ENCODE results near the gene LACRT. TPM values are rescaled to one million over a fixed set of nuclear protein-coding genes. Genes with fewer than 3 reads are reported as not detected.

LACRT gene
- total RNA-seq, 2 donors from 2014 or later: not detected

- Histone ChIP-seq H3K4me3 (no peak overlapping the region), H3K4me1 (no peaks in the 10 kb centered on the region), H3K27ac (no peak overlapping the region), H3K9ac (ENCODE audit: low read depth in 2 of 2, low read length in 2 of 2) (no peak overlapping the region), H3K27me3 (no peaks in the 10 kb centered on the region), H3K9me3 (no peaks in the 10 kb centered on the region), H3K36me3 (no peaks in the 10 kb centered on the region)
- intact Hi-C loops (cut with DNase I): no loop called here
- DNase-seq: no peak
- TF ChIP-seq CTCF (IDR thresholded peaks at IDR 0.05): no peak
Observed at GRCh38 chr12:54631988-54632728, 2.5 kb downstream of the LACRT start.

GRCh38 chr12:54631551-54631950, 3.1 kb downstream of the LACRT start:
- no peaks in the 10 kb centered on the region for H3K27me3 ChIP-seq
- no peak overlapping the region for H3K9ac ChIP-seq (ENCODE audit: low read depth in 2 of 2, low read length in 2 of 2)
- no peak overlapping the region for H3K4me3 ChIP-seq
- H3K9me3 ChIP-seq: no peaks in the 10 kb centered on the region
- no peak for DNase-seq
- H3K27ac ChIP-seq: no peak overlapping the region
- H3K4me1 ChIP-seq: no peaks in the 10 kb centered on the region
- intact Hi-C loops (cut with DNase I): no loop called here
- no peak for TF ChIP-seq CTCF (IDR thresholded peaks at IDR 0.05)
- H3K36me3 ChIP-seq: no peaks in the 10 kb centered on the region

- Histone ChIP-seq H3K4me3 (no peak overlapping the region), H3K9ac (ENCODE audit: low read depth in 2 of 2, low read length in 2 of 2) (no peak overlapping the region)
- intact Hi-C loops (cut with DNase I): no loop called here
Observed at GRCh38 chr12:54629925-54630324, 4.8 kb downstream of the LACRT start.

GRCh38 chr12:54628186-54628846, 6.4 kb downstream of the LACRT start:
- no peak overlapping the region for H3K4me3 ChIP-seq
- TF ChIP-seq CTCF (IDR thresholded peaks at IDR 0.05): no peak
- no peaks in the 10 kb centered on the region for H3K4me1 ChIP-seq
- no peak overlapping the region for H3K27ac ChIP-seq
- no peaks in the 10 kb centered on the region for H3K27me3 ChIP-seq
- H3K36me3 ChIP-seq: no peaks in the 10 kb centered on the region
- intact Hi-C loops (cut with DNase I): no loop called here
- no peaks in the 10 kb centered on the region for H3K9me3 ChIP-seq
- no peak overlapping the region for H3K9ac ChIP-seq (ENCODE audit: low read depth in 2 of 2, low read length in 2 of 2)
- DNase-seq: no peak

More at GRCh38 chr12:54629925-54630324, 4.8 kb downstream of the LACRT start:
- H3K36me3 ChIP-seq: no peaks in the 10 kb centered on the region
- no peak overlapping the region for H3K27ac ChIP-seq
- no peak for DNase-seq
- no peaks in the 10 kb centered on the region for H3K9me3 ChIP-seq
- no peak for TF ChIP-seq CTCF (IDR thresholded peaks at IDR 0.05)
- H3K27me3 ChIP-seq: no peaks in the 10 kb centered on the region
- no peaks in the 10 kb centered on the region for H3K4me1 ChIP-seq

- TF ChIP-seq CTCF (IDR thresholded peaks at IDR 0.05): no peak
- no peak overlapping the region for H3K27ac ChIP-seq
- H3K9ac ChIP-seq (ENCODE audit: low read depth in 2 of 2, low read length in 2 of 2): no peak overlapping the region
- no peak for DNase-seq
- no peaks in the 10 kb centered on the region for H3K9me3 ChIP-seq
- H3K4me1 ChIP-seq: no peaks in the 10 kb centered on the region
- H3K36me3 ChIP-seq: no peaks in the 10 kb centered on the region
- H3K27me3 ChIP-seq: no peaks in the 10 kb centered on the region
- no peak overlapping the region for H3K4me3 ChIP-seq
- intact Hi-C loops (cut with DNase I): no loop called here
Observed at GRCh38 chr12:54627304-54627703, 7.4 kb downstream of the LACRT start.
